GM18951 (cell line): ENCODE data around the gene CADM1.

Experiments
- POLR2A ChIP-seq: IDR thresholded peaks from 4 replicates; pipeline ENCODE4 v1.6.1; 2011; ENCODE audit warnings: mild to moderate bottlenecking; ENCODE audit not compliant: insufficient read length, insufficient read depth; ENCODE audit errors: extremely low read depth
- in situ Hi-C: fragments of 300-500 bp; cut with MboI; formaldehyde crosslinking; loops from one replicate; pipeline ENCODE4 v1.12.0; 2022; ENCODE audit warnings: low sequenced_read_pairs, mixed read lengths, inconsistent platforms; ENCODE audit not compliant: unreplicated experiment

CADM1 gene

GRCh38 chr11:115439385-115439784, 64.8 kb downstream of the CADM1 start:
- TF ChIP-seq POLR2A, result no peak
- in situ Hi-C loops, result no loop called here

GRCh38 chr11:115437902-115438575, 66.2 kb downstream of the CADM1 start:
- TF ChIP-seq POLR2A, result no peak
- in situ Hi-C loops, result no loop called here

GRCh38 chr11:115430345-115430744, 73.9 kb downstream of the CADM1 start:
- no peak for TF ChIP-seq POLR2A
- in situ Hi-C loops, result no loop called here

GRCh38 chr11:115428306-115428705, 75.9 kb downstream of the CADM1 start:
- in situ Hi-C loops, result no loop called here
- TF ChIP-seq POLR2A, result no peak

- in situ Hi-C loops, result no loop called here
- TF ChIP-seq POLR2A, result no peak
Measured at GRCh38 chr11:115425816-115426215, 78.4 kb downstream of the CADM1 start.

- in situ Hi-C loops, result no loop called here
- no peak for TF ChIP-seq POLR2A
Measured at GRCh38 chr11:115425250-115425649, 79.0 kb downstream of the CADM1 start.

- in situ Hi-C loops, result no loop called here
- no peak for TF ChIP-seq POLR2A
Measured at GRCh38 chr11:115423728-115424459, 80.3 kb downstream of the CADM1 start.

- in situ Hi-C loops, result no loop called here
- TF ChIP-seq POLR2A, result no peak
Measured at GRCh38 chr11:115421992-115422689, 82.1 kb downstream of the CADM1 start.

GRCh38 chr11:115421352-115421991, 82.7 kb downstream of the CADM1 start:
- in situ Hi-C loops, result no loop called here
- TF ChIP-seq POLR2A, result no peak

- TF ChIP-seq POLR2A, result no peak
- in situ Hi-C loops, result no loop called here
Measured at GRCh38 chr11:115420505-115420904, 83.7 kb downstream of the CADM1 start.

GRCh38 chr11:115418626-115419025, 85.6 kb downstream of the CADM1 start:
- in situ Hi-C loops, result no loop called here
- TF ChIP-seq POLR2A, result no peak

GRCh38 chr11:115418081-115418480, 86.1 kb downstream of the CADM1 start:
- in situ Hi-C loops, result no loop called here
- no peak for TF ChIP-seq POLR2A

GRCh38 chr11:115411120-115411519, 93.1 kb downstream of the CADM1 start:
- in situ Hi-C loops, result no loop called here
- no peak for TF ChIP-seq POLR2A

GRCh38 chr11:115409691-115410220, 94.5 kb downstream of the CADM1 start:
- no peak for TF ChIP-seq POLR2A
- in situ Hi-C loops, result no loop called here
